ENCODE measurements around the gene SET.
A peak's percentile ranks its signal among the peaks of the same experiment; 100 is the strongest.
"Not testable (repeated sequence)": the region's sequence is repeated elsewhere in the genome, so short reads cannot be mapped to it uniquely, and the experiment has no call there.

Gene SET, protein sequence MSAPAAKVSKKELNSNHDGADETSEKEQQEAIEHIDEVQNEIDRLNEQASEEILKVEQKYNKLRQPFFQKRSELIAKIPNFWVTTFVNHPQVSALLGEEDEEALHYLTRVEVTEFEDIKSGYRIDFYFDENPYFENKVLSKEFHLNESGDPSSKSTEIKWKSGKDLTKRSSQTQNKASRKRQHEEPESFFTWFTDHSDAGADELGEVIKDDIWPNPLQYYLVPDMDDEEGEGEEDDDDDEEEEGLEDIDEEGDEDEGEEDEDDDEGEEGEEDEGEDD

DNA sequence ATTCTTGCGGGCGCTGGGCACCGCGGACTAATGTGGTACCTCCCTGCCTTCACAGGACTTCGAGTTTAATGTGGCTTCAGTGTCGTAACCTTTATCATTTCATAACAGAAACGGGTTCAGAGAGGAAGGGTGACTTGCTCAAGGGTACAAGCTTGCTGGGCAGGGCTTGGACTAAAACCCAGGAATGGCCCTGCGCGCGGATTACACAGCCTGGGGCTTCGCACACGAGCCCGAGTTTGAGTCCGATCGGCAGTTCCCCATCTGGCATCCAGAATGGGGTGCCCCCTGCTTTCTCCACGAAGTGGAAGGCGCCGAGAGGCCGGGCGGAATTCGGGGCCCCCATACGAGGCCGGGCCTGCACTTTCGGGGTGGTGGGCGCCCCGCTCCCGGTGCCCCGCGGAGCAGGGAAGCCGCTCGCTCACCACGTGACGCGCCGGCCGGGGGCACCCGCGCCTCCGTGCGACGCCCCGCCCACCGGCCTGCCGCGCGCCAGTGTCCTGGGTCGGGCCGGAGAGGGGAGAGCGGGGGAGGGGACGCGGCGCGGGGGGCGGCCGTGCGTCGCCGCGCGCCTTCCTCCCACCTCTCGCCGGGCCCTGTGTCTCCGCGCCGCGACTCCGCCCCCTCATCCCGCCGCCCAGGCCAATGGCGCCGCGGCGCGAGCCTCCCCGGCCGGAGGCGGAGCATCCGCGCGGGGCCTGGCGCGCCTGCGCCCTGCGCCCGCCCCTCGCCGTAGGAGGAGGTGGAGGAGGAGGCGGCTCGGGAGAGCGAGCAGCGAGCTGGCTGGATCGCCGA lies at the start of gene SET:
Gene SET, plus strand, starts transcription at position 722 of the 792 bp plus-strand sequence. CDS start 361 bp downstream, outside the sequence.
- no peak for FAIRE-seq

DNA sequence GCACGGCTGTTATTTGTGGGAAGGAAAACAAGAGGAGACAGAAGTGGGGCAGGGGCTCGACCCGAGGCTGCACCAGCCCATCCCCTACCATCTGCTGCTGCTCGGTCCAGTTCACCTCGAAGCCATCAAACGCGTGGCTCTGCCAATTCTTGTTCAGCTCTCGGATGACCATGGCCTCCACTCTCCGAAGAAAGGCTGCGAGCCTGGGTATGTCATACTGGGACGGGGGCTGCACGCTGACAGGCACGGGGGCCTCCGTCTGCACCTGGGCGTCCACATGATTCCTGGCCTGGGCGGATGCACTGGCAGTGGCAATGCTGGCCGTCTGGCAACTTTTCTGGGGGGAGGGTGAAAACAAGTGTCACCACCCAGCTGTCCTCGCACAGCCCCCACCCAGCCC lies 48.4 kb upstream of the SET start:
- DNase-seq (ENCODE audit: insufficient read length, low spot score) (no peak), FAIRE-seq (no peak)

More for the DNA sequence above, at the start of gene SET:
- peak; percentile 93 for DNase-seq (ENCODE audit: insufficient read length, low spot score)

DNA sequence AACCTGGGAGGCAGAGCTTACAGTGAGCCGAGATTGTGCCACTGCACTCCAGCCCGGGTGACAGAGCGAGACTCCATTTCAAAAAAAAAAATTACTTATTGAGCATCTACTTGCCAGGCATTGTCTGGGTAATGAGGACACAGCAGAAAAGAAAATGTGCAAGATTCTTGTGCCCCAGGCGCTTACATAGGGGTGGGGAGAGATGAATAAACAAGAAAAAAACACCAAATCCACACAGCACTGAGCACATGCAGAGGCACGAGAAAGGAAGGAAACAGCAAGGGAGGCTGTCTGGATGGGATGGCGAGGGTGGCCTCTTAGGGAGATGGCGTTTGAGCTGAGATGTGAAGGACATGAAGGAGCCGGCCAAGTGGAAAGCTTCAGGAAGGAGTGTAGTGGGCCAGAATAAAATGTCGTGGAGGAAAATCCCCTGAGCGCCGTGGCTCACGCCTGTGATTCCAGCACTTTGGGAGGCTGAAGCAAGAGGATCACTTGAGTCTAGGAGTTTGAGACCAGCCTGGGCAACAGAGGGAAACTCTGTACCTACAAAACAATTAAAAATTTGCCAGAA lies 46.3 kb upstream of the SET start:
- DNase-seq (ENCODE audit: insufficient read length, low spot score) (no peak), FAIRE-seq (no peak)

DNA sequence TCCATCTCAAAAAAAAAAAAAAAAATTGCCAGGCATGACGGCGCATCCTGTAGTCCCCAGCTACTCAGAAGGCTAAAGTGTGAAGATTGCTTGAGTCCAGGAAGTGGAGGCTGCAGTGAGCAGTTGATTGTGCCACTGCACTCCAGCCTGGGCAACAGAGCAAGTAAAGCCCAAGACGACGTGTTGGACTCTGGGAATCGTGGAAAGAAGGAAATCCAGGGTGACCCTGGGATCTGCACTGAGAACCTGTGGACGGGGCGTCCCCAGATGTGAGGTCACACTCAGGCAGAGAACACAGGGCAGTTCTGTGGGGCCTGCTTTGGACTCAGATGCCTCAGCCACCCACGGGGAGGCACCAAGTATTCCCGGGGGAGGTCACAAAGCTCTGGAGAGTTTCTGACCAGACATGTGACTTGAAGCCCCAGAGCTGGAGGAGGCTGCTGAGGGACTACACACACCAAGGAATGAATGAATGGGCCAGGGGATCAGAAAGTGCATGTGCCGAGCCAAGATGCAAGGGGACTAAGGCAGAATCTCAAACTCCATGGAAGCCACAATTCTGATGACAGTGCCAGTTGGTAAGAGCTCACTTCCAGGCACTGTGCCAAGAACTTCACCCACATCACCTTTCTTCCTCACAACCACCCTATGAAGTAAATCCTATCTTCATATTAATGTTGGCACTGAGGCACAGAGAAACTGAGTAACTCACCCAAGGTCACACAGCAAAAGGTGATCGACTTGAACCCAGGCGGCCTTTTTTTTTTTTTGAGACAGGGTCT lies 45.3 kb upstream of the SET start:
- DNase-seq (ENCODE audit: insufficient read length, low spot score) (no peak), FAIRE-seq (no peak)

DNA sequence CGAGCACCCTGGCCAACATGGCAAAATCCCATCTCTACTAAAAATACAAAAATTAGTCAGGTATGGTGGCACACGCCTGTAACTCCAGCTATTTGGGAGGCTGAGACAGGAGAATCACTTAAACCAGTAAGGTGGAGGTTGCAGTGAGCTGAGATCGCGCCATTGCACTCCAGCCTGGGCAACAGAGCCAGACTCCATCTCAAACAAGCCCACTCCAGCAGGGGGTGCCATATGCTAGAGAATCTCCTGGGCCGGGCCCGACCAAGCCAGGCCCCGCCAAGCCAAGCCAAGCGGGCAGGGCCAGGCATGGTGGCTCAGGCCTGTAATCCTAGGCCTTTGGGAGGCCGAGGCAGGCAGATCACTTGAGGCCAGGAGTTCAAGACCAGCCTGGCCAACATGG lies 40.8 kb upstream of the SET start:
- not testable (repeated sequence) for DNase-seq (ENCODE audit: insufficient read length, low spot score); FAIRE-seq

DNA sequence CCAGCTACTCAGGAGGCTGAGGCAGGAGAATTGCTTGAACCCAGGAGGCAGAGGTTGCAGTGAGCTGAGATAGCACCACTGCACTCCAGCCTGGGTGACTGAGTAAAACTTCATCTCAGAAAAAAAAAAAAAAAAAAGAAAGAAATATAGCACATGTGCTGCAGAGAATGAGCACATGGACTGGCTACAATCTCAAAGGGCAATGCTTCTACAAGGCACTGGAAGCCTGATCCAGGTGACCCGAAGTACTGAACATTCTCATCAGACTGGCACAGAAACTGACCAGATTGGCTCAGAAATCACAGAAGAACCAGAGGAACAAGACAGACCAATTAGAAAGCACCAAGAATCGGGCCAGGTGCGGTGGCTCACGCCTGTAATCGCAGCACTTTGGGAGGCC lies 37.2 kb upstream of the SET start:
- DNase-seq (ENCODE audit: insufficient read length, low spot score) (no peak), FAIRE-seq (no peak)

DNA sequence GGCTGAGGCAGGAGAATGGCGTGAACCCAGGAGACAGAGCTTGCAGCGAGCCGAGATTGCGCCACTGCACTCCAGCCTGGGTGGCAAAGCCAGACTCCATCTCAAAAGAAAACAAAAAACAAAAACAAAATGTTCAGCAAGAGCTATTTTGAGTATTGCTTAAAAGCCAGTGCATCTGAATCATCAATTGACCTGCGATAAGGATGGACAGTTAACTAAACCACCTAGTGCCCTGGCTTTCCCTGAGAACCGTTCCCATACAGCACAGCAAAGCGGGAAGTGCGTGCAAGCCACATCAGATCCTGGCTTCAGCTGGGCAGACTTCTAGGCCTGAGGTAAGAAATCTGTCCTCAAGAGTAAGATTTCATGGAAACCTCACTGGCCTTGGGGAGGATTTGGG lies 35.1 kb upstream of the SET start:
- DNase-seq (ENCODE audit: insufficient read length, low spot score) (no peak), FAIRE-seq (no peak)

DNA sequence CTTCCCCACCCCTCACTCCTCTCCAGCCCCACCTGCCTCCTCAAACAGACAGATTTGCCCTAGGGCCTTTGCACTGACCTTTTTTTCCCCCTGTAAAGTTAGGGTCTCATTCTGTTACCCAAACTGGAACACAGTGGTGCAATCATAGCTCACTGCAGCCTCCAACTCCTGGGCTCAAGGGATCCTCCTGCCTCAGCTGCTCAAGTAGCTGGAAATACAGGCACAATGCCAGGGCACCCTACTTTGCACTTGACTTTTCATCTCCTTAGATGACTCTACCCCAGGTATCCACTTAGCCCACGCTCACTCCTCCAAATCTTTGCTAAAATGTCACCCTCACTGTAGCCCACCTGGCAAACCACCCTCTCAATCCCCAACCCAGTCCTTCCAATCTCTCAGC lies 34.5 kb upstream of the SET start:
- DNase-seq (ENCODE audit: insufficient read length, low spot score): no peak
- no peak for FAIRE-seq

DNA sequence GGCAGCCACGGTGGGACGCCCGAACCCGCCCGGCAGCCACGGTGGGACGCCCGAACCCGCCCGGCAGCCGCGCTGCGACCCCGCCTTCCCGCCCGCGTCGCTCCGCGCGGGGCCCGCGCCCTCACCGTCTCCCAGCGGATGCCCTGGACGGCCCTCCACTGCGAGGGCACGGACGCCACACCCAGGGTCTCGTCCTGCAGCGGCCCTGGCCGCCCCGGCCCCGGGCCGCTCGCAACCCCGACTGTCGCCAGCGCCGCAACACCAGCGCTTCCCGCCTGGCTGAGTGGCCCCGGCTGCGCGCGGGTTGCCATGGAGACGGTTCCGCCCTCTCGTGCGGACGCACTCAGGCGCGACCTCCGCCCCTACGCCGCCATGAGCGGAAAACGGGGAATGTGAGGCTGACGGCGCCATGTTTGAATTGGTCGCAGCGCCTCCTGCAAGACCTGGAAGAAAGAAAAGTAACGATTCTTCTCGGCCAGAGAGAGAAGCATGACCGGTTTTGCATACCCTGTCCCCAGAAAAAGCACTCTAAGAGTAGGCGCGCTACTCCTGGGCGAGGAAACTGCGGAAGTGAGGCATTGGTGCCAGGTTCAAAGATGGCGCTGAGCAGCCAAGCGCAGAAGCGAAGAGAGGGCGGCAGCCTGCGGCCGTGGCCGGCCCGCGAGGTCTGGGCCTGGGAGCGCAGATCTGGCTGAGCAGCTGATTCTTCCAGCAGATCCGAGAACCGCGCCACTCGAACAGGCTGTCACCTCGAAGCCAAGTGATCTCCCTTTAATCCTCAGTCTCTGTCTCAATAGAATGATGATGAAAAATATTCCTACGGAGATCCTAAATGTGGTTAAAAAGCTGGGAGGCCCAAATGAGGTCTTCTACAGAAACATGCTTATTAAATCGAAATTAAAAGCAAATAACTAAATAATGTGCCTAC lies 32.3 kb upstream of the SET start, which contains the start of gene DYNC2I2:
Gene DYNC2I2, minus strand, starts transcription at position 432 of the 928 bp plus-strand sequence. Its CDS starts 121 bp downstream, at position 311.
- FAIRE-seq: peak; percentile 83

DNA sequence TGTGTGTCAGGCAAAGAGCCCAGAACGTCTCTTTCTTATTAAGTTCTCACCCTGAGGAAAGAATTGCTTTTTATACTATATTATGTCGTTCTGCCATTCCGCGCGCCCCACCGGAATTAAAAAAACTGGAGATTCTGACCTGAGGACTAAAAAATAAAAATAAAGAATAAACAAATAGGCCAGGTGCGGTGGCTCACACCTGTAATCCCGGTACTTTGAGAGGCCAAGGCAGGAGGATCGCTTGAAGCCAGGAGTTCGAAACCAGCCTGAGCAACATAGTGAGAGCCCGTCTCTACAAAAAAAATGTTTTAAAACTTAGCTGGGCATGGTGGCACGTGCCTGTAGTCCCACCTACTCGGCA lies 31.7 kb upstream of the SET start:
- no peak for DNase-seq (ENCODE audit: insufficient read length, low spot score)
- FAIRE-seq: no peak

More for the DNA sequence above, 32.3 kb upstream of the SET start, which contains the start of gene DYNC2I2:
- DNase-seq (ENCODE audit: insufficient read length, low spot score): peak; percentile 93

DNA sequence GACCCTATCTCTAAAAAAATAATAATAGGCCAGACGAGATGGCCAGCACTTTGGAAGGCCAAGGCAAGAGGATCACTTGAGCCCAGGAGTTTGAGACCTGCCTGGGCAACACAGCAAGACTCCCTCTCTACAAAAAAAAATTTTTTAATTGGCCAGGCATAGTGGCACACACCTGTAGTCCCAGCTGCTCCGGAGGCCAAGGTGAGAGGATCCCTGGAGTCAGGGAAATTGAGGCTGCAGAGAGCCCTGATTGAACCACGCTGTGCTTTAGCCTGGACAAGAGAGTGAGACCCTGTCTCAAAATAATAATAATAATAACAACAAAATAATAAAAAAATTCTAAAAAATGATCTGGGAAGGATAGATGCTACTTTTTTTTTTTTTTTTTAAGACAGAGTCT lies 31.2 kb upstream of the SET start:
- DNase-seq (ENCODE audit: insufficient read length, low spot score): no peak
- FAIRE-seq: no peak

DNA sequence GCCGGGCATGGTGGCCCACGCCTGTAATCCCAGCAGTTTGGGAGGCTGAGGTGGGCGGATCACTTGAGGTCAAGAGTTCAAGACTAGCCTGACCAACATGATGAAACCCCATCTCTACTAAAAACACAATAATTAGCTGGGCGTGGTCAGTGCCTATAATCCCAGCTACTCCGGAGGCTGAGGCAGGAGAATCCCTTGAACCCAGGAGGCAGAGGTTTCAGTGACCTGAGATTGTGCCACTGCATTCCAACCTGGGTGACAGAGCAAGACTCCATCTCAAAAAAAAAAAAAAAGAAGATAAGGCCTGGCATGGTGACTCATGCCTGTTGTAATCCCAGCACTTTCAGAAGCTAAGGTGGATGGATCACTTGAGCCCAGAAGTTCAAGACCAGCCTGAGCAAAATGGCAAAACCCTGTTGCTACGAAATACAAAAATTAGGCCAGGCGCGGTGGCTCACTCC lies 22.5 kb upstream of the SET start:
- DNase-seq (ENCODE audit: insufficient read length, low spot score); FAIRE-seq: not testable (repeated sequence)

DNA sequence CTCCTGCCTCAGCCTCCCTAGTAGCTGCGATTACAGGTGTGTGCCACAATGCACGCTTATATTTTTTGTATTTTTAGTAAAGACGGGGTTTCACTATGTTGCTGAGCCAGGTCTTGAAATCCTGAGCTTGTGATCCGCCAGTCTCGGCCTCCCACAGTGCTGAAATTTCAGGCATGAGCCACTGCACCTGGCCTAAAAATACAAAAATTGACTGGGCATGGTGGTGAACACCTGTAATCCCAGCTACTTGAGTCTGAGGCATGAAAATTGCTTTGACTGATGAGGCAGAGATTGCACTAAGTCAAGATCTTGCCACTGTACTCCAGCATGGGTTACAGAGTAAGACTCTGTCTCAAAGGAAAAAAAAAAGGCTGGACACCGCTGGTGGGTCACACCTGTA lies 19.2 kb upstream of the SET start:
- DNase-seq (ENCODE audit: insufficient read length, low spot score): no peak
- FAIRE-seq: no peak

DNA sequence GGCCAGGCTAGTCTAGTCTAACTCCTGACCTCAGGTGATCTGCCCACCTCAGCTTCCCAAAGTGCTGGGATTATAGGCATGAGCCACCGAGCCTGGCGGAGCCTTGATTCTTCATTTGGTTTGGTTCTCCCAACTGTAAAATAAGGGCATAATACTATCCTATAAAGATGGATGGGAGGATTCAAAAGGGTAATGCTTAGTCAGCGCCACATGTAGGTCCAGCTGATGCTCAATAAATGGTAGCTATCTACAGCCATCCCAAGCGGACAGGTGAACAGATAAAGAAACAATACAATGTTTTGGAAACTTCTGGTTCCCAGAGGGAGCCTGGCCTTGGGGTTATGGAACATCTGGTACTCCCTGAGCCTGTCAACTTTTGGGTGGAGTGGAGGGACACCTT lies 13.6 kb upstream of the SET start:
- FAIRE-seq: no peak
- DNase-seq (ENCODE audit: insufficient read length, low spot score): no peak

DNA sequence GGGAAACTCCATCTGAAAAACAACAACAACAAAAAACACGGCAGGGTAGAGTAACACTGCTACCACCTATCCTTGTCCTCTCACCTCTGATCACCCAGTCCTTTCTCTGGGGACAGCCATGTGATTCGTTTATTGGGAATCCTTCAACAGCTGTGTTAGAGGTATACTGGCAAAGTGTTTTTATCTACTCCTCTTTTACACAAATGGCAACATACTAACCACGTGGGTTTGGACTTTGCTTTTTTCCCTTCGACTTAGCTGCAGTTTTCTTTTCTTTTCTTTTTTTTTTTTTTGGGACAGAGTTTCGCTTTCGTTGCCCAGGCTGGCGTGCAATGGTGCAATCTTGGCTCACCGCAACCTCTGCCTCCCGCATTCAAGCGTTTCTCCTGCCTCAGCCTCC lies 11.2 kb upstream of the SET start:
- DNase-seq (ENCODE audit: insufficient read length, low spot score) (no peak), FAIRE-seq (no peak)

DNA sequence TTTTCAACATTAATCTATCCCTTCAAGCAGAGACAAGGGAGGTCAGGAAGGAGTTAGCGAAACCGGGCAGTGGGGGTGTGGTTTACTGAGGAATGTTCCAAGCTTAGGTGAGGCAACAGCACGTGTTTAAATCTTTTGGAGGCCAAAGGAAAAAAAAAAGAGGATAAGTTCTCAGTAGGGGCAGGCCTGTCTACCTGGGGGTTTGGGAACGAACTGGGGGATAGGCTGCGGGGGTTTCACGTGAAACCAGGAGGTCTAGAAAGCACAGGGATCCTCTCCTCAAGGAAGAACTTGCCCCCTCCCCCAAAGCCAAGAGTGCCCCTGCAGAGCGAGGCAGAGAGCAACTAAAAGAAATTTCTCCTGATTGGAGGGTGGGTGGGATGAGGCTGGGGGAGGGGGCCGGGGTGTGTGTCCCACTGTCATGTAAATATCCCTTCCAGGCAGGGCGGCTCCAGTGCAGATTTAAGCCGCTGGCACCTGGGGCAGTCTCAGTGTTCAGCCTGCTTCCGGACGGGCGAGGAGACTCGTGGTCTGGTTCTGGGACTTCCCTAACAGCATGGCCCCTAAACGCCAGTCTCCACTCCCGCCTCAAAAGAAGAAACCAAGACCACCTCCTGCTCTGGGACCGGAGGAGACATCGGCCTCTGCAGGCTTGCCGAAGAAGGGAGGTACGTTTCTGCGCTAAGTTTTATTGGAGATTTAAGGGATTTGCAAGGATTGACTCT lies 5.5 kb upstream of the SET start:
- FAIRE-seq (no peak), DNase-seq (ENCODE audit: insufficient read length, low spot score) (no peak)

DNA sequence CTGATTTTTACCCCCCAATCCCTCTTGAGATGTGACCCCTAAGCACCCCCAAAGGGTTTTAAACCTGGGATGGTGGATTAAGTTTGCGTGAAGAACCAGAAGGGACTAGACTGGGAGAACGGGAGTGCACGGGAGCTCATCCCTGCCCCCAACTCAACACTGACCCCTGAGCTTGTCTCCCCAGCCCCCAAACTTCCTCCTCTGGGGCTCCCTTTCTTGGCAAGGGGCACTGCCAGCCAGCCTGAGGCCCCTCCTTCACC lies 5.0 kb upstream of the SET start:
- FAIRE-seq (no peak), DNase-seq (ENCODE audit: insufficient read length, low spot score) (no peak)

DNA sequence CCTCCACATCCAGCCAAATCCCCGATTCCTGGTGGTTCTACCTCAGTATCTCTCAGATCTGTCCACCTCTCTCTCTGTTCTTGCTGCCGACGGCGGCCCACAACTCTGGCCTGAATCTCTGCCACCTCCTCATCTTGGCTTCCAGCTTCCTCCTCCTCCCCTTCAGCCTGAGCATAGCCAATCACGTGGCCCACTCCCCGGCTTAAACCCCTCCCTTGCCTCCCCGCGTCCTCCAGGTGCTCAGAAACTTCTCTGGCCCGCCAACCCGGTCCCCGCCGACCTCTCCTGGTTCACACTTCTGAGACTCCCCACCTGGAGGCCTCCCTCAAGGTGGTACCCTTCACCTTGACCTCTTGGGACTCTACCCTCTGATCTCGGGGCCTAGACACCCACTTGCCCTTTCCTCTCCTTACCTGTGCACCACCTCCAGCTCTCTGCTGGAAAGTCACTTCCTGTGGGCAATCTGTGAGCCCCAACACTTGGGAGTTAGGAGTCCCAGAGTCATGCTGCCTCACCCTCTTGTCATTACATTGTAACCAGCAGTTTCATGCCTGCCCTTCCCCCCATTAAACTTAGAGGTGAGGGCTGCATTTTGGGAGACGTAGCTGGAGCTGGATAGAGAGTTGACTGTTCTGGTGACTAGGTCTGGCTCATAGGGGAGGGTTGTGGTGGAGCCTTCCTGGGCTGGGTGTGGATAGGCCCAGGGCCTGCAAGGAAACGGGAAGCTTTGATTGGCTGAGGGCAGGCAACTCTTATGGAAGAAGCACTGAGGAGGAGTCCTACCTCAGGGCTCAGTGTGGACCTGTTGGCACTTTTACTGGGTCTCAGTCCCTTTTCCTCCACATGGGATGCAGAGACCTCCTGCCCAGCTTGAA lies 4.5 kb upstream of the SET start:
- peak; percentile 74 for DNase-seq (ENCODE audit: insufficient read length, low spot score)
- FAIRE-seq: no peak
